ENCODE measurements around the gene ADRA2B.

DNA sequence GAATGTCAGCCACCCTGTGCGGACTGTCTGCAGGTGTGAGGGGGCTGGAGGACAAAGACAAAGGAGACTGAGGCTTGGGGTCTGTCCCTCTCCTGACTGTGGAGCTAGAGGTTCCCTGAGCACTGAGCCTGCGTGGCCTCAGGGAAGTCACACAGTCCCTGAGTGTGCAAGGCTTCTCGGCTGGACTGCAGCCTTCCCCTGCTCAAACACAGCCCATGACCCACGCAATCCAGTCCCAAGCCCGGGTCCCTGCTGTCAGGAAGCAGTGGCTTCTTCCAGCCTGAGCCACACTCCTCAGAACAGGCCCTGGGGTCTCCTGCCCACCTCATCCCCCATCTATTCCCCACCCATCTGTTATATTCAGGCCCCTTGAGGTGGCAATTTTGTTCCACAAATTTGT is 19.2 kb upstream of the ADRA2B start:
- no peak for TF ChIP-seq POLR2A (IDR thresholded peaks at IDR 0.05; ENCODE audit: low read length)
- TF ChIP-seq, protein P1, sequence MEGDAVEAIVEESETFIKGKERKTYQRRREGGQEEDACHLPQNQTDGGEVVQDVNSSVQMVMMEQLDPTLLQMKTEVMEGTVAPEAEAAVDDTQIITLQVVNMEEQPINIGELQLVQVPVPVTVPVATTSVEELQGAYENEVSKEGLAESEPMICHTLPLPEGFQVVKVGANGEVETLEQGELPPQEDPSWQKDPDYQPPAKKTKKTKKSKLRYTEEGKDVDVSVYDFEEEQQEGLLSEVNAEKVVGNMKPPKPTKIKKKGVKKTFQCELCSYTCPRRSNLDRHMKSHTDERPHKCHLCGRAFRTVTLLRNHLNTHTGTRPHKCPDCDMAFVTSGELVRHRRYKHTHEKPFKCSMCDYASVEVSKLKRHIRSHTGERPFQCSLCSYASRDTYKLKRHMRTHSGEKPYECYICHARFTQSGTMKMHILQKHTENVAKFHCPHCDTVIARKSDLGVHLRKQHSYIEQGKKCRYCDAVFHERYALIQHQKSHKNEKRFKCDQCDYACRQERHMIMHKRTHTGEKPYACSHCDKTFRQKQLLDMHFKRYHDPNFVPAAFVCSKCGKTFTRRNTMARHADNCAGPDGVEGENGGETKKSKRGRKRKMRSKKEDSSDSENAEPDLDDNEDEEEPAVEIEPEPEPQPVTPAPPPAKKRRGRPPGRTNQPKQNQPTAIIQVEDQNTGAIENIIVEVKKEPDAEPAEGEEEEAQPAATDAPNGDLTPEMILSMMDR (IDR thresholded peaks at IDR 0.05) = no peak
- TF ChIP-seq NR3C1 (IDR thresholded peaks at IDR 0.05) = no peak
- no peak for TF ChIP-seq HOXA7 (CRISPR knock-in tag; IDR thresholded peaks at IDR 0.05)
- TF ChIP-seq ZSCAN20 (CRISPR knock-in tag; IDR thresholded peaks at IDR 0.05) = no peak
- no peak for TF ChIP-seq MYC (IDR thresholded peaks at IDR 0.05; ENCODE audit: borderline replicate concordance, low read length)
